HG03039 (cell line): ENCODE data around the gene PSEN1.

Experiments used
- ATAC-seq: cut with Tn5 transposase; IDR thresholded peaks from one replicate; pipeline ENCODE4 v1.9.1; 2021; ENCODE audit warnings: mild to moderate bottlenecking, moderate library complexity; ENCODE audit not compliant: unreplicated experiment

The PSEN1 gene

DNA sequence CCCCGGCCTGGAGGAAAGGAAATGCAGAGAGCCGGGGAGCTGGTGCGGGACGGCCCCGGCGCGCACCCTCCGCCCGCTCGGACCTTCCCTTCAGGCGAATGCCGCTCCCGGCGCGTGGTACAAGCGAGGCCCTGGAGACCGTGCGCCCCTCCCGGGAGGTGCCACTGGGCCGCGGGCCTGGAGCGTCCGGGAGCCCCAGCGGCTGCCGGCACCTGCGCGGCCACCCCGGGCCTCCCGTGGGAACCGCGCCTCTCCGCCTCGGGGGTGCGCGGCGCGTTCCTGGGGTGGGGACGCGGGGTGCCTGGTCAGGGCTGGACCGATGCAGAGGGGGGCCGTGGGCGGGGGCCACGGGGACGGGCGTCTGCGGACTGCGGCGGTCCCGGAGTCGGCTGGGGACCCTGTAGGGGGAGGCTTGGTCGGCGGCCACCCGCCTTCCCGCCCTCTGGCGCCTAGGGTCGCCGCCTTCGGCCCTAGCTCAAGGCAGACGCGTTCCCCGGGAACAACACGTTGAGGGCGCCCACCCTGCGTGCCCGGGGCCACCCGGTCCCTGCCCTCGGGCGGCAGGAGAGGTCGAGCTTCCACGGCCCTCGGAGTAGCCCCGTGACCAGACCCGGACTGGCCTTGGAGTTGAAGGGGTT is 101.6 kb downstream of the PSEN1 start:
- ATAC-seq, result no peak

DNA sequence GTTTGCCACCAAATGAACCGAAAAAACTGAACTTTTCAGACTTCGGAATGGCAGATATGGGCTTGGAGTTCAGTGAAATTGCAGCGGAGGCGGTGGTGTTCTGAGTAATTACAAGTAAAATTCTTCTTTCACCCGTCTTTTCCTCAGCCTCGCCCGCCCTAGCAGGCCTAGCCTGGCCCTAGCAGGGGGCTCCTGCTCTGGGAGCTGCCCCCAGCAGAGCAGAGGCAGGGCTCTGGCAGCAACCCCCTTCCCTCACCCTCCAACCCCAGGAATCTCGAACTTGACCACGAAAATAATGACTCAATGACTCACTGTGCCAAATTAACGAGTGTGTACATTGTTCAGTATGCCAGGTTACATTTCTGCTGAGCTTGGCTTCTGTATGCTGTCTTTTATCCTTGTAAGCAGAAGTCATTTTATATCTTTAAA is 102.1 kb downstream of the PSEN1 start:
- no peak for ATAC-seq

DNA sequence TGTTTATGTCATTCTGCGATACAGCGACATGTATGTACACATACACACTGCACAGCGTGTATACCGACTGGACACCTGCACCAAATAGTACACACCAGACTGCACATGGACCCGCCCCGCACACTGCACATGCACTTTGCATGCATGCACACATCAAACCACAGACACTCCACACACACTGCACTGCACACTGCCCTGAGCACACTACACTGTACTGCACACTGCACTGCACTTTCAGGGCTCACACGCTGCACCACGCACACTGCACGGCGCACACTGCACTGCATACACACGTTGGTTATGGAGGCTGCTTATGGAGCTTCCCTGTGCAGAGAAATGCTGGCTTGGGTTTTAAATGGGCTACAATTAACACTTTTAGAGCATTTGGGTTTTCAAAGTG is 102.6 kb downstream of the PSEN1 start:
- ATAC-seq, result no peak

DNA sequence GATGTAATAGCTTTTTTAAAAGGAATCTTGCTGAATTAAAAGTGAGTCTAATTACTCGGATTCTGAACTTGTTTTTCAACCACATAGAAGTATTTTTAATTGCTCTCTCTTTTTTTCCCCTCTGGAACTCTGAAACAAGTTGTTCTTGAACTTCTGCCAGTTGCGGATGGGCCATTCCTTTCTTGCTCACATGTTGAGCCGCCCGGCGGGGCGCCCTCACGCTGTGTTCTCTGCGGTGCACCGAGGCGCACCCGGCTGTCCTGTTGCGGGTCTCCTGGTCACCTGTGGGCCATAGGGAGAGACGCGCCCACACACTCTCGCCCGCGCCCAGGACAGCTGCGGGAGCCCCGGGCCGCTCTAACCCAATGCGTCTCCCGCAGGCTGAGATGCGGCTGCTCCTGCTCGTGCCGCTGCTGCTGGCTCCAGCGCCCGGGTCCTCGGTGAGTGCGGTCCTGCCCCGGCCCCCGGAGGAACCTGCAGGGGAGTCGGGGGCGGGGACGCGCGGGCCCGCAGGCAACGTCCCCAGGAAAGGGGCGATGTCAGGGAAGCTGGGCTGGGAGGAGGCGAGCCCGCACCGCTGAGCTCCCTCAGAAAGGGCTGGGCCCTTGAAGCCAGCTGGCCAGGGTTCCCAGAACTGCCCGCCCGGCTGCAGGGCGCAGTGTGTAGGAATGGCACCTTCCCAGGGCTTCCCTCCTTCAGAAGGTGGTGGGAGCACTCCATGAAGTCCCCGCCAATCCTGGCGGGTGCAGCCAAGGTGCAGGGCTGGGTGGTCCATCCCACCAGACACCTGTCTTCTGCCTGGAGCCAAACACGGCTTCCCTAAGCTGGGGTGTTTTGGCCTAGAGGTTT is 103.3 kb downstream of the PSEN1 start:
- ATAC-seq, result no peak

DNA sequence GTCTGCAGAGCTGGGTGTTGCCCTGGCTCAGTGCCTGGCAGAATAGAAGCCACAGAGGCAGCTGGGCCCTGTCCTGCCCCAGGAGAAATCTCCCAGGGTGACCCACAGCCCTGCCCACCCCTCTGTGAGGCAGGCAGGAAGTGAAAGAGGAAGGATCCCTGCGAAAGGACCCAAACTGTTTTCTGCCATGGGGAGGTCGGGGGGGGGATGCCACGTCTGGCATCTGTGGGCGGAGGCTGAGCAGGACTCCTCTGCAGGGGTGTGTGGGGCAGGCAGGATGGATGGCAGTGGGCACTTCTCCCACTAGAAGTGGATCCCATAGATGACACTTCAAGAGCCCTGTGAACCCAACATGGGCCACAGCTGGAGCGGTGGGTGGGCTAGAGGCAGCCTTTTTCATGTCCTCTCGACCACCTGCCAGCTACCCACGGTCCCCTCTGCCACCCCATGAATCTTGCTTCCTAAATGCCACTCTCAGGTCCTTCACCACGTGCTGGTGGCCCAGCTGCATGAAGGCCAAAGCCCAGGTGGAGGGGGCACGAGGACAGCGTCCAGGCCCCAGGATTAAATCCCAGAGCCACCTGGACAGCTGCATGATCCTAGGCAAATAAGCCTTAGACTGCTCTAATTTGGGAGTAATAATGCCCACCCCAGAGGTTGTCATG is 104.6 kb downstream of the PSEN1 start:
- ATAC-seq, result no peak

DNA sequence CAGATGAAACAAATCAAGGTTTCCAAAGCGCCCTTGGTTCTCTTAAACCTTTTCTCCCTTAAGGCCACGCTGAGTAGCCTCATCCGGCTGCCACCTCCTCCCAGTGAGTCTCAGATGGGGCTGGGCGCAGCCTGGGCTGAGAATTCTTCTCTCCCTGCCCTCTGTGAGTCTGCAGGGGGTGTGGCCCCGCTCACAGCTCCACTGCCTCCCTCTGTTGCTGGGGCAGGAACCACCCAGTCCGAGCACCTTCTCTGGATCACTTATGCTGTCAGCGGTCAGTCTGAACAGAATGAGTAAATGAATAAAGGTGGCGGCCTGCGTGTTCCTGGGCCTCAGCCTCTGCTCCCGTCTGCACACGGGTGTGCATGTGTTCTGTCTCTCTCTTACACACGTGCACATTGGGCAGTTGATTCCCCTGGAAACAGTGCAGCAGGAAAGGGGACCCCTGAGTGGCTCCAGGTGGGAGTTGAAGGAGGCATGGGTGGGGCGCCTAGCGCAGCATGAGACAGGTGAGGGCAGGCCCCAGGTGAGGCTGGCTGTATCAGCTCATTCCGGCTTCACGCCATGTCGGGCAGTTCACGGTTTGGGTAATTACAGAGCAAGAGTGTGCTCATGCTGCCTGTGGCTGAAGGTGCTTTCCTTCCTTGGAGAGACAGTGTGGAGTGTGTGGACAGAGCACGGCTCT is 105.3 kb downstream of the PSEN1 start:
- no peak for ATAC-seq

DNA sequence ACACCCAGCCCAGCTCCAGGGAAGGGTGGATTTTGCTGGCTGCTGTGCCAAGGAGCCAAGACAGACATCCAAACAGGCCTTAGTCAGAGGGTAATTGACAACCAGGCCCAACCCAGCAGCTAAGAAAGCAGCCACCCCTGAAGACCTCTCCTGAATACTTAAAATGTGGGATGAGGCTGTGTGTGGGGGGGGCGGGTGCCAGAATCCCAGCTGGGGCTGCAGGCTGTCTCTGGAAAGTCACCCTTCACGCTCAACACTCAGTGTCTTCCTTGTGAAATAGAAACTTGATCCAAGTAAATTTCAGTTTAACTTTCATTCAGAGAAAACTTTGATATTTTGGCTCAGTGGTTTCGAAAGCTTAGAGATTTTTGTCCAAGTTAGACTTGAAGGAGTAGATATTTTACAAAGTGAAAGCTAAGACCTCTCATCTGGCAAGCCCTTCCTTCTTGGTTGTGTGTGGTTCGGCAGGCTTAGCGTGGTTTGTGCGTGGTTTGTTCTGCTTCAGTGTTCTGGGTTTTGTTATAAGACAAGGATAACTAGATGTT is 106.1 kb downstream of the PSEN1 start:
- ATAC-seq, result no peak

DNA sequence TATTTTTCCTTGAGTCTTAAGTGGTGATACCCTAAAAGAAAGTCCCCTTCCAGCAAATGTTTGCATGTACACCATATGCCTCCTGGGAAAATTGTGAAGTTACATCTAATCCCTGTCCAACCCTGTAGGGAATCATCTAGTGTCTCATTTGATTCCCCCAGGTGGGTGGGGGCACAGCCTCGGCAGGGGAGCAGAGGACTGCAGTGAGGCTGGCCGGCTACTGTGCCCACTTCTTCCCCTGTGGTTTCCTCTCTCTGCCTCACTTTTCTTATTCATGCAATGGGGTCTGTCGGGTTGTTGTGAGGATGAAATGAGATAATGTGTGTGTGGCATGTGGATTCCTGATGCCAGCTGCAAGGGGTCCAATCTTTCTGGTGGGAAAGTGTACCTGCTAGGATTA is 107.0 kb downstream of the PSEN1 start:
- no peak for ATAC-seq

DNA sequence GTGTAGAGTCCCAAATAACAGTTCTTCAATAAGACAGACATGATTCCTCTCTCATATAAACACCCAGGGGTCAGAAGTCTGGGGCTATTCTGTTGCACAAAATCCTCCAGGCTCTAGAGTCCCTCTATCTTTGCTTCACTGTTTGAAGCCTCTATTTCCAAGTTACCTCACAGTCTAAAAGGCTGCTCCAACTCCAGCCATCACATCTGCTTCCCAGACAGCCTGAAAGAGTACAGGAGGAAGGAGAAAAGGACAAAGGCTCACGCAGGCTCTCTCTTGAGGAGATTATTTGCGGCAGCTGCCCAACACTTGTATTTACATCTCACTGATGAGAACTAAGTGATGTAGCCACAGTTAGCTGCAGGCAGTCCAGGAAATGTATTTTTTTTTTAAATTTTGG is 107.4 kb downstream of the PSEN1 start:
- no peak for ATAC-seq

DNA sequence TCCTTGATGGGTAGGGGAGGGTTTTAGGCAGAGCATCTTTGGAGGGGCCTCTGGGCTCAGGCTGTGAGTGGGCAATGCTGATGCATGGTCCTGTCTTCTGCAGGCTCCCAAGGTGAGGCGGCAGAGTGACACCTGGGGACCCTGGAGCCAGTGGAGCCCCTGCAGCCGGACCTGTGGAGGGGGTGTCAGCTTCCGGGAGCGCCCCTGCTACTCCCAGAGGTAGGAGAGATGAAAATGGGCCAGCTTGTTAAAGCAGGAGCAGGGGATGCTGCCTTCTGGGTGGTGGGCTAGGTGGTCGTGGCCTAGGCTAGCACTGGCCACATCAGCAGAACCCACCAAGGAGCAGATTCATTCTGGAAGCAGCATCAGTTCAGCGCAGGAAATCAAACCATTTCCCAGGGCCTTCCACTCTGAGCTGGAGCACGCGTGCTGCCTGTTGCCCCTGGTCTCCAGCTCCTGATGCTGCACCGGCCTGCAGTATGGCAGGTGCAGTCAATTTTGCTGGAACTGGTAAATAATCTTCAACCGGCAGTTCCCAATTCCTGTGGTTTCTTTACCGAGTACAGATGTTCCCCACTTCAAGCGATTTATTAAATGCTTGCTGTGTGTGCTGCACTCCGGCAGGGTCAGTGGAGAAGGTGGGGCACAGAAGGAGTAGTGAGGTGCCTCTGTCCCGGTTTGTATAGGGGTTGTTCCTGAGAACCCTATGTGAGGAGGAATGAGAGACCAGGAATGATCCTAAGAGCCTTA is 108.4 kb downstream of the PSEN1 start:
- ATAC-seq, result no peak

DNA sequence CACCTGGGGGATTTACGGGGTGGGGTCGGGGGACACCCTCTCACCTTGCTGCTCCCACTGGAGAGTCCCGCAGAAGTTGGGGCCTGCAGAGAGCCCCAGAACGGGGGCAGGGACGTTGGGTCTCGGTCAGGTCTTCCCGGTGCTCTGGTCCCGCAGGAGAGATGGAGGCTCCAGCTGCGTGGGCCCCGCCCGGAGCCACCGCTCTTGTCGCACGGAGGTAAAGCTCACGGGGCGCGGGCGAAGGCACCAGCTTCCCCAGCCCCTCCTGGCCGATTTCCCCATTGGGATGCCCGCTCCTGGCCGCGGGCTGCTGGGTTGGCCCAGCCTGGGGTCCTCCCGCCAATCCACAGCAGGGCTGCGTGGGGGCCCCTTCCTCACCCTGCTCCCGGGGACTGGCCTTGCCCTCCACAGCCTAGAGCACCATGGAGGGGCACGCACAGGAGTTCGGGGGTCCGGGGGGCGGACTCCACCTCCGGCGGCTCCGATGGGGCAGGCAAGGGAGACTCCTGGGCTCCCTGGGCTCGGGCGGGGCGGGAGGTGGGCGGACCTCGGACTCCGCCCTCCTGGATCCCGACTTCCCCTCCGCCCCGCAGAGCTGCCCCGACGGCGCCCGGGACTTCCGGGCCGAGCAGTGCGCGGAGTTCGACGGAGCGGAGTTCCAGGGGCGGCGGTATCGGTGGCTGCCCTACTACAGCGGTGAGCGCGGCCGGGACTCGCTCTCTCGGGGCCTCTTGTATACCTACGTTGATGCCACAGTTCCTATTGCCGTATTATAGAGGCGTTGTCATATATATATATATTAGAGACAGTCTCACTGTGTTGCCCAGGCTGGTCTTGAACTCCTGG is 109.4 kb downstream of the PSEN1 start:
- no peak for ATAC-seq

DNA sequence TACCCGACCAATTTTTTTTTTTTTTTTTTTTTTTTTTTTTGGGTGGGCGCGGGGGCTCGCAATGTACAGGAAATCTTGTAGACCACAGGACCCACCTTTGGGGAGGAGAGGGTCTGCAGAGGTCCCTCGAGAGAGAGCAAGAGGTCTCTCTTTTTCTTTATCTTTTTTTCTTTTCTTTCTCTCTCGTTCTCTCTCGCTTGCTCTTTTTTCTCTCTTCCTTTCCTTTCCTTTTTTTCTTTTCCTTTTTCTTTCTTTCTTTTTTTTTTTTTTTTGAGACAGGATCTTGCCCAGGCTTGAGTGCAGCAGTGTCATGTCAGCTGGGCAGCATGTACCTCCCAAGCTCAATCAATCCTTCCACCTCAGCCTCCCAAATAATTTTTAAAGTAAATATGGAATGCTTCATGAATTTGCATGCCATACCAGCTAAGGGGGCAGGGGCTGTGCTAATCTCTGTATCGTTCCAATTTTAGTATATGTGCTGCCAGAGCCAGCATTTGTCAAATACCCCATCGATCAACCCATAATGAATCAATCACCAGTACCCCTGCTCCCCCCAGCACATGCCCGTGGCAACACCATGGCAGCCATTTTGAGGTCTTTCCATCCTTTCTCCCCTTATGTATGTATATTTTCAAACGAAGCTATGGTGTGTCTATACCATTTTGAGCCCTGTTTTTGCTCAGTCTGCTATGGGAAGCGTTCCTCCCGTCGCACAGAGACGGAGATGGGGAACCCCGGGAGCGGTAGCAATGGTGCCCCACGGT is 110.3 kb downstream of the PSEN1 start:
- ATAC-seq, result no peak

DNA sequence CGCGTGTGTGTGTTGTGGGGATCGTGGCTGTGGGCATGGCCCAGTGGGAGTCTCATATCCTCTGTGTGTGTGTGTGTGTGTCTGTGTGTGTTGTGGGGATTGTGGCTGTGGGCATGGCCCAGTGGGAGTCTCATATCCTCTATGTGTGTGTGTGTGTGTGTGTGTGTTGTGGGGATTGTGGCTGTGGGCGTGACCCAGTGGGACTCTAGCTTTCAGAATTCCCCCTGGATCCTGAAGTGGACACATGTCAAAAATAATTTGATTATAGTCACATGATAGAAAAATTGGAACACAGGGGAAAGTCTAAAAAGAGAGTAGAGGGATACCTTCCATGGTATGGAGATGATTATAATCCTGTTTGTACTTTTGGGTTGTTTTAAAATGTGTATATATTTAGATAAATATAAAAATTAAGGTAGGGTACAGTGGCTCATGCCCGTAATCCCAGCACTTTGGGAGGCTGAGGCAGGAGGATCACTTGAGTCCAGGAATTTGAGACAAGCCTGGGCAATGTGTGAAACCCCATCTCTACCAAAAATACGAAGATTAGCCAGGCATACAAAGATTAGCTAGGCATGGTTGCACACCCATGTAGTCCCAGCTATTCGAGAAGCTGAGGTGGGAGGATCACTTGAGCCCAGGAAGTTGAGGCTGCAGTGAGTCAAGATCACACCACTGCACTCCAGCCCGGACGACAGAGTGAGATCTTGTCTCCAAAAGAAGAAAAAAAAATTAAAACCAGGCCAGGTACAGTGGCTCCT is 112.0 kb downstream of the PSEN1 start:
- no peak for ATAC-seq

DNA sequence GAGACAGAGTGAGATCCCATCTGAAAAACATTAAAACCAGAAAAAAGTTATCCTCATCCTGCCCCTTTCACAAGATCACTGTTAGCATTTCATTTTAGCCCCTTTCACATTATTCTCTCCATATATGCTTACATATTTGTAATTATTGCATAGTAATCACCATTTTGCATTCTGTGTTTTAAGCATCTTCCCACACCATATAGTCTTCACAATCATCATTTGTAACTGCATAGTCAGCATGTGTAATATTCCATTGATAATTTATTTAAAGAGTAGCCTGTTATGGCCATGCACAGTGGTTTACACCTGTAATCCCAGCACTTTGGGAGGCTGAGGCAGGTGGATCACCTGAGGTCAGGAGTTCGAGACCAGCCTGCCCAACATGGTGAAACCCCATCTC is 112.8 kb downstream of the PSEN1 start:
- no peak for ATAC-seq

DNA sequence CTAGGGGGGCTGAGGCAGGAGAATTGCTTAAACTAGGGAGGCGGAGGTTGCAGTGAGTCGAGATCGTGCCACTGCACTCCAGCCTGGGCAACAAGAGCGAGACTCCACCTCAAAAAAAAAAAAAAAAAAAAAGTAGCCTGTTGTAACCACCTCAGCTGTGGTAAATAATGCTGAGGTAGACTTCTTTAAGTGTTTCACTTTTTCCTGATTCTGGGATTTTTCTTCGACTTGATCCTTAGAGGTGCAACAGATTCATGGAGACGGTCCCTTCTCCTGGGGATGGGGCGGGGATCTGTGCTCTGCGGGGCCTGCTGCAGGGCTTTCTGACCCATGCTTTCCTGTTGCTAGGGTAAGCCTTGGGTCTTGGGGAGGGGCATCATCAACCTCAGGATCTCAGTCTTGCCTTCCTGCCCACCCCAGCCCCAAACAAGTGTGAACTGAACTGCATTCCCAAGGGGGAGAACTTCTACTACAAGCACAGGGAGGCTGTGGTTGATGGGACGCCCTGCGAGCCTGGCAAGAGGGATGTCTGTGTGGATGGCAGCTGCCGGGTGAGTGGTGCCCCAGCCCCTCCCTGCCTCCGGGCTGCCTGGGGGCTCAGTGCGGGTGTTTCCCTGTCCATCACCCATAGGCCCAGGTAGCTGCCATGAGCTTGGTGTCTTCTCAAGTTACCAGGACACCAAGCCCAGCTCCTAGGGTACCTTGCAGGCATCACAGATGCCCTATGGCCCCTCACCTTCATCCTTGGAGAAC is 113.4 kb downstream of the PSEN1 start:
- no peak for ATAC-seq

DNA sequence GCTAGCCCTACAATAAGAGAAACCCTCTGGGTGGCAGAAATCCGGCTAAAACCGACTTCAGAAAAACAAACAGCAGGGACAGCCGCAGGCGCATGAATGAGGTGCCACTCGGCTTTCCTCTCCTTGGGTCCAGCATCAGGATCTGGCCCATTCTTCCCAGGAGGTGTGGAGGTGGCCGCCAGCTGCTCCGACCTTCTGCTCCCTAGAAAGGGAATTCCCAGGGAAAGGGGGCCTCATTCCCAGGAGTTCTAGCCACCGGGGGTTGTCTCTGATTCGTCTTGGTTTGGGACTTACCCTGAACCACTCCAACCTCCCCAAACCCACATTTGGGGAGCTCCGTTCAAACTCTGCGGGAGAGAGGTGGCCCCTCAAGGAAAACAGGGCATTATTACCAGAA is 114.0 kb downstream of the PSEN1 start:
- no peak for ATAC-seq

DNA sequence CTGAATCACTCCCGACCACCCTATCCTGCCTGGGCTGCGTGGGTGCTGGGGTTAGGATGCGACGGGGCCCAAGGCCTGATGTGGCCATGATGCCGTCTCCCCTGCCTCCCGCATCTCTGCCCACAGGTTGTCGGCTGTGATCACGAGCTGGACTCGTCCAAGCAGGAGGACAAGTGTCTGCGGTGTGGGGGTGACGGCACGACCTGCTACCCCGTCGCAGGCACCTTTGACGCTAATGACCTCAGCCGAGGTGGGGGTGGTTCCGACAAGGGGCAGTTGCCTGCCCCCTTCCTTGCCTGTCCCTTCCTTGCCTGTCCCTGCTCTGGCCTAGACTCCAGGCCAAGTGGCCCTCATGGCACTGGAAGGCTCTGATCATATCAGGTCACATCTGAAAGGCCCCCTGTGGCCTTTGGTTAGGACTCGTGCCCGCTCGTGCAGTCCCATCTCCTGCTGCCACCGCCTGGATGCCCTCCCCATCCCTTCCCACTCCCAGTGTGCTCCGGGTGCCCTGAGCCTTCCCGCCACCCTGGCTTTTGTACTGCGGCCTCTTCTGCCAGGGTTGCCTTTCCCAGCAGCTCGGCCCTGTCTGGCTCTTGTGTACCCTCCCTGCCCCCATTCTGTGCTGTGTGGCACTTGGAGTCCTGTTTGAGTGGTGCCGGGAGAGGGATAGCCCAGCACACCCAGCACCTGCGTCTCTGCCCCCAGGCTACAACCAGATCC is 114.6 kb downstream of the PSEN1 start:
- no peak for ATAC-seq
